H9 (cell line): Measurements from ENCODE around the gene OR5K4. TPM values are rescaled to one million over a fixed set of nuclear protein-coding genes. Genes with fewer than 3 reads are reported as not detected.

Experiments
- DNase-seq: peaks from one replicate; pipeline ENCODE4 v3.0.0-alpha.2; 2017
- H2AFZ ChIP-seq: one replicate; pipeline ENCODE4 v1.6.1; 2013; ENCODE audit warnings: mild to moderate bottlenecking, low read length, control low read depth, moderate library complexity
- H2AK5ac ChIP-seq: 2 replicates; pipeline ENCODE4 v1.6.1; 2013; ENCODE audit warnings: low read length, control low read depth, mixed read lengths; ENCODE audit not compliant: insufficient read length
- H2BK120ac ChIP-seq: one replicate; pipeline ENCODE4 v1.6.1; 2013; ENCODE audit warnings: low read depth, mild to moderate bottlenecking, low read length, control low read depth, inconsistent platforms; ENCODE audit not compliant: poor library complexity, severe bottlenecking
- H2BK12ac ChIP-seq: 2 replicates; pipeline ENCODE4 v1.6.1; 2013; ENCODE audit warnings: low read length, control low read depth, mixed read lengths, low read depth; ENCODE audit not compliant: insufficient read length
- H2BK15ac ChIP-seq: 2 replicates; pipeline ENCODE4 v1.6.1; 2013; ENCODE audit warnings: low read depth, low read length, control low read depth
- H2BK20ac ChIP-seq: one replicate; pipeline ENCODE4 v1.6.1; 2013; ENCODE audit warnings: low read depth, mild to moderate bottlenecking, low read length, control low read depth, inconsistent platforms; ENCODE audit not compliant: poor library complexity, severe bottlenecking
- H2BK5ac ChIP-seq: 2 replicates; pipeline ENCODE4 v1.6.1; 2013; ENCODE audit warnings: low read length, control low read depth, mixed read lengths; ENCODE audit not compliant: insufficient read length
- H3K14ac ChIP-seq: 2 replicates; pipeline ENCODE4 v1.6.1; 2013; ENCODE audit warnings: low read length, control low read depth; ENCODE audit not compliant: insufficient read depth
- H3K18ac ChIP-seq: 2 replicates; pipeline ENCODE4 v1.6.1; 2013; ENCODE audit warnings: low read depth, mild to moderate bottlenecking, mixed read lengths, low read length, control low read depth; ENCODE audit not compliant: insufficient read length
- H3K23ac ChIP-seq: 2 replicates; pipeline ENCODE4 v1.6.1; 2013; ENCODE audit warnings: low read length, control low read depth, mixed read lengths, low read depth; ENCODE audit not compliant: insufficient read length
- H3K23me2 ChIP-seq: 2 replicates; pipeline ENCODE4 v1.6.1; 2013; ENCODE audit warnings: low read depth, mild to moderate bottlenecking, mixed read lengths, low read length, control low read depth; ENCODE audit not compliant: insufficient read length, poor library complexity, severe bottlenecking
- H3K27ac ChIP-seq: 2 replicates; pipeline ENCODE4 v1.5.1; 2013; ENCODE audit warnings: low read length, control low read depth, mixed read lengths, low read depth; ENCODE audit not compliant: insufficient read length
- H3K27me3 ChIP-seq: 2 replicates; pipeline ENCODE4 v1.6.1; 2013; ENCODE audit warnings: low read length, control low read depth, inconsistent platforms; ENCODE audit not compliant: insufficient read depth
- H3K4ac ChIP-seq: 2 replicates; pipeline ENCODE4 v1.6.1; 2013; ENCODE audit warnings: low read depth, mild to moderate bottlenecking, control low read depth, inconsistent platforms, low read length, moderate library complexity
- H3K4me1 ChIP-seq: 2 replicates; pipeline ENCODE4 v1.6.1; 2013; ENCODE audit warnings: low read length, control low read depth, inconsistent platforms; ENCODE audit not compliant: insufficient read depth
- H3K4me2 ChIP-seq: 2 replicates; pipeline ENCODE4 v1.6.1; 2013; ENCODE audit warnings: low read length, control low read depth, mixed read lengths; ENCODE audit not compliant: insufficient read length, insufficient read depth
- H3K56ac ChIP-seq: 2 replicates; pipeline ENCODE4 v1.6.1; 2013; ENCODE audit warnings: low read depth, mild to moderate bottlenecking, mixed read lengths, low read length, control low read depth; ENCODE audit not compliant: insufficient read length
- H3K79me1 ChIP-seq: 2 replicates; pipeline ENCODE4 v1.6.1; 2013; ENCODE audit warnings: low read depth, mild to moderate bottlenecking, moderate library complexity, low read length, control low read depth, inconsistent platforms; ENCODE audit not compliant: insufficient read depth, poor library complexity, severe bottlenecking
- H3K79me2 ChIP-seq: 2 replicates; pipeline ENCODE4 v1.6.1; 2013; ENCODE audit warnings: low read length, control low read depth, inconsistent platforms; ENCODE audit not compliant: insufficient read depth
- H3K9ac ChIP-seq: 2 replicates; pipeline ENCODE4 v1.6.1; 2013; ENCODE audit warnings: low read length, control low read depth, mixed read lengths; ENCODE audit not compliant: insufficient read length; ENCODE audit errors: extremely low read depth
- H3K9me3 ChIP-seq: one replicate; pipeline ENCODE4 v1.6.1; 2013; ENCODE audit warnings: low read depth, low read length, inconsistent platforms; ENCODE audit not compliant: control insufficient read depth
- H3T11ph ChIP-seq: one replicate; pipeline ENCODE4 v1.6.1; 2013; ENCODE audit warnings: mild to moderate bottlenecking, low read length, control low read depth, inconsistent platforms
- H4K20me1 ChIP-seq: one replicate; pipeline ENCODE4 v1.6.1; 2013; ENCODE audit not compliant: control insufficient read depth, insufficient read length, insufficient read depth
- H4K5ac ChIP-seq: 2 replicates; pipeline ENCODE4 v1.6.1; 2013; ENCODE audit warnings: low read depth, mild to moderate bottlenecking, mixed read lengths, low read length, control low read depth; ENCODE audit not compliant: insufficient read length
- H4K8ac ChIP-seq: replicated peaks from 2 replicates; pipeline ENCODE4 v1.6.1; 2013; ENCODE audit warnings: low read length, control low read depth, mixed read lengths, low read depth; ENCODE audit not compliant: insufficient read length
- H4K91ac ChIP-seq: 2 replicates; pipeline ENCODE4 v1.6.1; 2013; ENCODE audit warnings: low read depth, mild to moderate bottlenecking, moderate library complexity, mixed read lengths, low read length, control low read depth; ENCODE audit not compliant: insufficient read length
- H3K27ac Mint-ChIP-seq, 3 experiments: 2 replicates in 2 of 3; 3 replicates in 1 of 3; pipeline ENCODE4 v1.8.0; 2020 to 2021; ENCODE audit warnings: mixed read lengths in 3 of 3, mild to moderate bottlenecking in 1 of 3, moderate library complexity in 1 of 3
- H3K27me3 Mint-ChIP-seq: 2 replicates; pipeline ENCODE4 v1.8.0; 2021; ENCODE audit warnings: low read depth, mild to moderate bottlenecking, moderate library complexity, mixed read lengths
- H3K36me3 Mint-ChIP-seq, 3 experiments: 2 replicates in 2 of 3; 3 replicates in 1 of 3; pipeline ENCODE4 v1.8.0; 2020 to 2021; ENCODE audit warnings: low read depth in 3 of 3, mixed read lengths in 3 of 3; ENCODE audit not compliant: insufficient read depth in 1 of 3
- H3K4me1 Mint-ChIP-seq, 2 experiments: 2 replicates each; pipeline ENCODE4 v1.8.0; 2020; ENCODE audit warnings: mixed read lengths in 2 of 2
- H3K4me3 Mint-ChIP-seq, 2 experiments: 2 replicates in 1 of 2; 3 replicates in 1 of 2; pipeline ENCODE4 v1.8.0; 2020 to 2021; ENCODE audit warnings: mild to moderate bottlenecking in 2 of 2, mixed read lengths in 2 of 2, moderate library complexity in 1 of 2
- H3K9me3 Mint-ChIP-seq, 2 experiments: 2 replicates in 1 of 2; 3 replicates in 1 of 2; pipeline ENCODE4 v1.8.0; 2020; ENCODE audit warnings: mild to moderate bottlenecking in 2 of 2, mixed read lengths in 2 of 2, moderate library complexity in 1 of 2
- CTCF ChIP-seq: fragments of 200-600 bp; sonication (generic); conservative IDR thresholded peaks from 3 replicates; pipeline ENCODE4 v1.8.0; 2021; ENCODE audit warnings: antibody characterized with exemption, mild to moderate bottlenecking
- WGBS: extraction: QIAGEN DNeasy Blood & Tissue Kit; methylation state at CpG from one replicate; pipeline ENCODE4 v1.1.7; 2013; ENCODE audit warnings: missing lambda C conversion rate, low lambda C conversion rate, mixed read lengths; ENCODE audit not compliant: insufficient read length; ENCODE audit errors: extremely low coverage; 5-methylcytosine and 5-hydroxymethylcytosine counted together
- total RNA-seq: library from RNA; stranded (reverse); gene quantifications from 2 replicates; pipeline ENCODE4 v1.2.1, GENCODE V29; 2021

OR5K4 gene
- total RNA-seq, 1 experiment from 2014 or later = not detected

- Histone ChIP-seq H4K5ac (no peak overlapping the region), H3K79me1 (no peaks in the 10 kb centered on the region), H2AFZ (no peak overlapping the region), H2BK15ac (no peak overlapping the region), H2AK5ac (no peak overlapping the region), H3K4me2 (no peak overlapping the region), H3K27ac (no peak overlapping the region), H2BK5ac (no peak overlapping the region), H3T11ph (no peak overlapping the region), H2BK12ac (no peak overlapping the region), H3K4me1 (no peaks in the 10 kb centered on the region), H3K23me2 (no peaks in the 10 kb centered on the region), H2BK120ac (no peak overlapping the region), H4K8ac (no peak overlapping the region), H3K18ac (no peak overlapping the region), H3K27me3 (no peaks in the 10 kb centered on the region), H3K79me2 (no peaks in the 10 kb centered on the region), H3K23ac (no peak overlapping the region), H4K91ac (no peak overlapping the region), H3K56ac (no peak overlapping the region), H3K9ac (no peak overlapping the region), H3K4ac (no peak overlapping the region), H3K14ac (no peak overlapping the region), H3K9me3 (no peaks in the 10 kb centered on the region), H2BK20ac (no peak overlapping the region), H4K20me1 (no peaks in the 10 kb centered on the region)
- WGBS = no CpG with 5 or more reads among the region's 3 CpGs
- peaks cover 4 to 10% of the 10 kb centered on the region in 2 experiments; a peak in 4 of 5 replicates for H3K9me3 Mint-ChIP-seq
- H3K4me1 Mint-ChIP-seq = no peaks in the 10 kb centered on the region
- peak overlapping the region in 1 of 3 experiments; percentile 53; a peak in 2 of 7 replicates for H3K27ac Mint-ChIP-seq
- TF ChIP-seq CTCF = no peak
- DNase-seq = no peak
- no peak overlapping the region for H3K4me3 Mint-ChIP-seq
- H3K27me3 Mint-ChIP-seq = no peaks in the 10 kb centered on the region
- peaks cover 2 to 17% (median 3%) of the 10 kb centered on the region in 3 experiments; a peak in 5 of 7 replicates for H3K36me3 Mint-ChIP-seq
These were observed 7.0 kb downstream of the OR5K4 start for GRCh38 chr3:98360681-98361080.
